ENCODE data around the gene MED20. TPM values are rescaled to one million over a fixed set of nuclear protein-coding genes. Genes with fewer than 3 reads are reported as not detected.

Gene MED20
- total RNA-seq, 4 donors from 2014 or later, result 9.6 to 14.9 (median 14.2) TPM

DNA sequence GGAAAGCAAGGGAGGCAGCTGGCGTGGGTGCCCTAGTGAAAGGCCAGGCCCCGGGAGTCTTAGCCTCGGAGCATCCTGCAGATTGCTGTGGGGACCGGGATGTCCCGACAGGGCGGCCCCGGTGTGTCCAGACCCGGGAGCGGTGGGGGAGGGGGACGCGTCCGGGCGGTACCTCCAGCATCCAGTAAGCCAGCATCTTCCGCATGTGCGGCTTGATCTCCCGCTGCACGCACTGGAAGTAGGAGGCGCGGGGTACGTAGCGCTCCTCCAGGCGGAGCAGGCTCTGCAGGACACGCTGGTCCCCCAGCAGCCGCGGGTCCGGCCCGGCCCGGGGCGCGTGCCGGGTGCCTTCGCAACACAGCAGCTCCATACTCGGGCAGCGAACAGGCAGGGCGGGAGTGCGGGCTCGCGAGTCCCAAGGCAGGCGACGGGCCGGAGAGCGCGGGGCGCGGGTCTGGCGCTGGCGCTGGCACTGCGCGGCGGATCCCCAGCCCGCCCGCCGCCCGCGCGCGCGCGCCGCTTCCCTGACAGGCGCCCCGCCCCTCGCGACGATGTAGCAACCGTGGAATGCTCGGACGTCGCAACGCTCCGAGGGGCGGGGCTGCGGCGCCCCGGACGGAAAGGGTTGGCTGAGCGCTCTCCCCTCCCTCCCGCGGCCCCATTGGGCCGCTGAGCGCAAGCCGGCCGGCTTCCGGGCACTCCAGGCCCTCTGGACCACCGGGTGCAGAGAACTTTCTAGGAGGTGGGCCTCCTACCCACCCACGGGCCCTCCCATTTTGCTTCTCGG lies 20.5 kb upstream of the MED20 start, which contains the start of gene CCND3:
CCND3 (minus strand) TSS at position 529 of the 787 bp plus-strand sequence; CDS start at position 370, 159 bp downstream.
- no peak for TF ChIP-seq EP300 (IDR thresholded peaks at IDR 0.05)
- TF ChIP-seq POLR2AphosphoS5 (IDR thresholded peaks at IDR 0.05), result peak; percentile 63 to 72
- no peaks in the 10 kb centered on the region for H3K27me3 ChIP-seq
- DNase-seq (ENCODE audit: extremely low spot score), result peak; percentile 95
- intact Hi-C loops (cut with DNase I), result no loop called here
- H3K36me3 ChIP-seq, result peaks cover 0 to 19% (median 9%) of the 10 kb centered on the region in 4 donors
- peak within 1 kb of the TSS; percentile 76 to 94 (median 89) for H3K4me3 ChIP-seq
- peaks cover 48 to 61% (median 53%) of the 10 kb centered on the region in 4 donors for H3K4me1 ChIP-seq
- H3K27ac ChIP-seq (replicated peaks in 1 of 4), result peak within 1 kb of the TSS; percentile 86 to 96 (median 92)
- H3K9me3 ChIP-seq, result no peaks in the 10 kb centered on the region
- WGBS, result 0% methylated on average over 4 of the region's 87 CpGs

- peaks cover 54 to 67% (median 59%) of the 10 kb centered on the region in 4 donors for H3K4me1 ChIP-seq
- DNase-seq (ENCODE audit: extremely low spot score), result no peak
- H3K27ac ChIP-seq (replicated peaks in 1 of 4), result peak overlapping the region; percentile 86 to 96 (median 92)
- intact Hi-C loops (cut with DNase I), result no loop called here
- H3K36me3 ChIP-seq, result peaks cover under 1 to 26% (median 14%) of the 10 kb centered on the region in 4 donors
- peak in 1 of 2 donors; percentile 26 for TF ChIP-seq POLR2AphosphoS5 (IDR thresholded peaks at IDR 0.05)
- TF ChIP-seq POLR2A (IDR thresholded peaks at IDR 0.05; ENCODE audit: low read depth), result no peak
- no peaks in the 10 kb centered on the region for H3K9me3 ChIP-seq
- H3K4me3 ChIP-seq, result peak overlapping the region; percentile 76 to 94 (median 89)
- WGBS, result 0% methylated on average over 22 of the region's 38 CpGs
- no peaks in the 10 kb centered on the region for H3K27me3 ChIP-seq
These were observed 19.9 kb upstream of the MED20 start for GRCh38 chr6:41940759-41941279.

- peaks cover 57 to 68% (median 60%) of the 10 kb centered on the region in 4 donors for H3K4me1 ChIP-seq
- no peak for DNase-seq (ENCODE audit: extremely low spot score)
These were observed 19.2 kb upstream of the MED20 start for GRCh38 chr6:41939848-41940758.

GRCh38 chr6:41939176-41939847 lies 18.4 kb upstream of the MED20 start:
- intact Hi-C loops (cut with DNase I), result loop anchor here (10.0 kb wide), 1 partner anchor 95 kb away; no protein-coding TSS in a partner anchor
- DNase-seq (ENCODE audit: extremely low spot score), result peak; percentile 92
- H3K27ac ChIP-seq (replicated peaks in 1 of 4), result peak overlapping the region; percentile 86 to 96 (median 92)
- H3K36me3 ChIP-seq, result peaks cover 14 to 41% (median 29%) of the 10 kb centered on the region in 4 donors
- H3K27me3 ChIP-seq, result no peaks in the 10 kb centered on the region
- TF ChIP-seq EP300 (IDR thresholded peaks at IDR 0.05), result no peak
- TF ChIP-seq POLR2A (IDR thresholded peaks at IDR 0.05; ENCODE audit: low read depth), result no peak
- no peak for TF ChIP-seq POLR2AphosphoS5 (IDR thresholded peaks at IDR 0.05)
- TF ChIP-seq, protein P1, sequence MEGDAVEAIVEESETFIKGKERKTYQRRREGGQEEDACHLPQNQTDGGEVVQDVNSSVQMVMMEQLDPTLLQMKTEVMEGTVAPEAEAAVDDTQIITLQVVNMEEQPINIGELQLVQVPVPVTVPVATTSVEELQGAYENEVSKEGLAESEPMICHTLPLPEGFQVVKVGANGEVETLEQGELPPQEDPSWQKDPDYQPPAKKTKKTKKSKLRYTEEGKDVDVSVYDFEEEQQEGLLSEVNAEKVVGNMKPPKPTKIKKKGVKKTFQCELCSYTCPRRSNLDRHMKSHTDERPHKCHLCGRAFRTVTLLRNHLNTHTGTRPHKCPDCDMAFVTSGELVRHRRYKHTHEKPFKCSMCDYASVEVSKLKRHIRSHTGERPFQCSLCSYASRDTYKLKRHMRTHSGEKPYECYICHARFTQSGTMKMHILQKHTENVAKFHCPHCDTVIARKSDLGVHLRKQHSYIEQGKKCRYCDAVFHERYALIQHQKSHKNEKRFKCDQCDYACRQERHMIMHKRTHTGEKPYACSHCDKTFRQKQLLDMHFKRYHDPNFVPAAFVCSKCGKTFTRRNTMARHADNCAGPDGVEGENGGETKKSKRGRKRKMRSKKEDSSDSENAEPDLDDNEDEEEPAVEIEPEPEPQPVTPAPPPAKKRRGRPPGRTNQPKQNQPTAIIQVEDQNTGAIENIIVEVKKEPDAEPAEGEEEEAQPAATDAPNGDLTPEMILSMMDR (IDR thresholded peaks at IDR 0.05), result no peak
- H3K9me3 ChIP-seq, result no peaks in the 10 kb centered on the region
- H3K4me3 ChIP-seq, result peak overlapping the region in 1 of 4 donors; percentile 76
- WGBS, result 66% methylated on average over 8 of the region's 11 CpGs
- peaks cover 57 to 68% (median 60%) of the 10 kb centered on the region in 4 donors for H3K4me1 ChIP-seq

More at GRCh38 chr6:41939848-41940758, 19.2 kb upstream of the MED20 start:
- Histone ChIP-seq H3K4me3 (peak overlapping the region; percentile 76 to 94 (median 89)), H3K27me3 (no peaks in the 10 kb centered on the region), H3K9me3 (no peaks in the 10 kb centered on the region), H3K27ac (replicated peaks in 1 of 4) (peak overlapping the region; percentile 86 to 96 (median 92)), H3K36me3 (peaks cover 7 to 33% (median 21%) of the 10 kb centered on the region in 4 donors)
- WGBS, result 10% methylated on average over 27 of the region's 27 CpGs
- intact Hi-C loops (cut with DNase I), result loop anchor here (10.0 kb wide), 1 partner anchor 95 kb away; no protein-coding TSS in a partner anchor
- TF ChIP-seq, protein P1 (IDR thresholded peaks at IDR 0.05), result no peak
- TF ChIP-seq EP300 (IDR thresholded peaks at IDR 0.05) (no peak), POLR2A (IDR thresholded peaks at IDR 0.05; ENCODE audit: low read depth) (no peak)

Data from esophagus muscularis mucosa (tissue), 4 donors.